GM23338 (cell line): Measurements from ENCODE around the gene TMED9.
A peak's percentile ranks its signal among the peaks of the same experiment; 100 is the strongest.

Experiments used
- CREB1 ChIP-seq: fragments of 250-450 bp; sonication (Bioruptor Pico); IDR thresholded peaks from 2 replicates; pipeline ENCODE4 v1.5.0; 2020; ENCODE audit warnings: low read depth, mild to moderate bottlenecking, moderate library complexity
- EZH2 ChIP-seq: fragments of 200-600 bp; sonication (generic); IDR thresholded peaks from one replicate; pipeline ENCODE4 v1.8.0; 2017; ENCODE audit warnings: antibody characterized with exemption, mild to moderate bottlenecking, low read depth; ENCODE audit not compliant: unreplicated experiment
- EZH2phosphoT487 ChIP-seq: fragments of 200-600 bp; sonication (generic); IDR thresholded peaks from one replicate; pipeline ENCODE4 v1.8.1; 2018; ENCODE audit warnings: antibody characterized with exemption; ENCODE audit not compliant: unreplicated experiment
- POLR2AphosphoS5 ChIP-seq: IDR thresholded peaks from 2 replicates; pipeline ENCODE4 v1.6.1; 2016; ENCODE audit warnings: antibody characterized with exemption, low read depth
- TF ChIP-seq, protein P1 (sequence below), 2 experiments: fragments of 200-600 bp in 1 of 2; sonication (generic) in 1 of 2; conservative IDR thresholded peaks; 2 replicates each; pipeline versions ENCODE4 v1.5.1 to v1.6.1; 2016 to 2017; ENCODE audit warnings: antibody characterized with exemption in 2 of 2, low read depth in 2 of 2, mild to moderate bottlenecking in 2 of 2, moderate library complexity in 1 of 2
- TF ChIP-seq, protein P2 (sequence below): IDR thresholded peaks from one replicate; pipeline ENCODE4 v1.6.1; 2018; ENCODE audit warnings: antibody characterized with exemption; ENCODE audit not compliant: unreplicated experiment

- TF ChIP-seq, protein P1, sequence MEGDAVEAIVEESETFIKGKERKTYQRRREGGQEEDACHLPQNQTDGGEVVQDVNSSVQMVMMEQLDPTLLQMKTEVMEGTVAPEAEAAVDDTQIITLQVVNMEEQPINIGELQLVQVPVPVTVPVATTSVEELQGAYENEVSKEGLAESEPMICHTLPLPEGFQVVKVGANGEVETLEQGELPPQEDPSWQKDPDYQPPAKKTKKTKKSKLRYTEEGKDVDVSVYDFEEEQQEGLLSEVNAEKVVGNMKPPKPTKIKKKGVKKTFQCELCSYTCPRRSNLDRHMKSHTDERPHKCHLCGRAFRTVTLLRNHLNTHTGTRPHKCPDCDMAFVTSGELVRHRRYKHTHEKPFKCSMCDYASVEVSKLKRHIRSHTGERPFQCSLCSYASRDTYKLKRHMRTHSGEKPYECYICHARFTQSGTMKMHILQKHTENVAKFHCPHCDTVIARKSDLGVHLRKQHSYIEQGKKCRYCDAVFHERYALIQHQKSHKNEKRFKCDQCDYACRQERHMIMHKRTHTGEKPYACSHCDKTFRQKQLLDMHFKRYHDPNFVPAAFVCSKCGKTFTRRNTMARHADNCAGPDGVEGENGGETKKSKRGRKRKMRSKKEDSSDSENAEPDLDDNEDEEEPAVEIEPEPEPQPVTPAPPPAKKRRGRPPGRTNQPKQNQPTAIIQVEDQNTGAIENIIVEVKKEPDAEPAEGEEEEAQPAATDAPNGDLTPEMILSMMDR (conservative IDR thresholded peaks at IDR 0.05; ENCODE audit: low read depth in 2 of 2): peak in 1 of 2 experiments; percentile 27; a peak in 1 of 4 replicates
- TF ChIP-seq CREB1 (CRISPR knock-in tag) (no peak), EZH2 (no peak), POLR2AphosphoS5 (no peak), EZH2phosphoT487 (no peak)
- TF ChIP-seq, protein P2, sequence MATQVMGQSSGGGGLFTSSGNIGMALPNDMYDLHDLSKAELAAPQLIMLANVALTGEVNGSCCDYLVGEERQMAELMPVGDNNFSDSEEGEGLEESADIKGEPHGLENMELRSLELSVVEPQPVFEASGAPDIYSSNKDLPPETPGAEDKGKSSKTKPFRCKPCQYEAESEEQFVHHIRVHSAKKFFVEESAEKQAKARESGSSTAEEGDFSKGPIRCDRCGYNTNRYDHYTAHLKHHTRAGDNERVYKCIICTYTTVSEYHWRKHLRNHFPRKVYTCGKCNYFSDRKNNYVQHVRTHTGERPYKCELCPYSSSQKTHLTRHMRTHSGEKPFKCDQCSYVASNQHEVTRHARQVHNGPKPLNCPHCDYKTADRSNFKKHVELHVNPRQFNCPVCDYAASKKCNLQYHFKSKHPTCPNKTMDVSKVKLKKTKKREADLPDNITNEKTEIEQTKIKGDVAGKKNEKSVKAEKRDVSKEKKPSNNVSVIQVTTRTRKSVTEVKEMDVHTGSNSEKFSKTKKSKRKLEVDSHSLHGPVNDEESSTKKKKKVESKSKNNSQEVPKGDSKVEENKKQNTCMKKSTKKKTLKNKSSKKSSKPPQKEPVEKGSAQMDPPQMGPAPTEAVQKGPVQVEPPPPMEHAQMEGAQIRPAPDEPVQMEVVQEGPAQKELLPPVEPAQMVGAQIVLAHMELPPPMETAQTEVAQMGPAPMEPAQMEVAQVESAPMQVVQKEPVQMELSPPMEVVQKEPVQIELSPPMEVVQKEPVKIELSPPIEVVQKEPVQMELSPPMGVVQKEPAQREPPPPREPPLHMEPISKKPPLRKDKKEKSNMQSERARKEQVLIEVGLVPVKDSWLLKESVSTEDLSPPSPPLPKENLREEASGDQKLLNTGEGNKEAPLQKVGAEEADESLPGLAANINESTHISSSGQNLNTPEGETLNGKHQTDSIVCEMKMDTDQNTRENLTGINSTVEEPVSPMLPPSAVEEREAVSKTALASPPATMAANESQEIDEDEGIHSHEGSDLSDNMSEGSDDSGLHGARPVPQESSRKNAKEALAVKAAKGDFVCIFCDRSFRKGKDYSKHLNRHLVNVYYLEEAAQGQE: no peak
These were observed 15.8 kb upstream of the TMED9 start for GRCh38 chr5:177576169-177576568.
